ENCODE results near the gene HBP1. TPM values are rescaled to one million over a fixed set of nuclear protein-coding genes. Genes with fewer than 3 reads are reported as not detected.

HBP1 gene
- total RNA-seq, 1 experiment from 2014 or later, result 30.2 TPM

- Mint-ChIP-seq H3K27me3 (ENCODE audit: insufficient read depth, unreplicated experiment) (no peaks in the 10 kb centered on the region), H3K4me3 (ENCODE audit: unreplicated experiment) (no peak overlapping the region), H3K36me3 (ENCODE audit: insufficient read depth, unreplicated experiment) (peaks cover 74% of the 10 kb centered on the region), H3K27ac (ENCODE audit: low read depth, unreplicated experiment) (no peak overlapping the region), H3K9me3 (ENCODE audit: unreplicated experiment) (no peaks in the 10 kb centered on the region), H3K4me1 (ENCODE audit: insufficient read depth, unreplicated experiment) (peaks cover 18% of the 10 kb centered on the region)
- BruUV-seq (replicated peaks), result no TSS peak
- peak; percentile 61 for DNase-seq (ENCODE audit: unreplicated experiment)
- intact Hi-C loops (cut with micrococcal nuclease), result no loop called here
- ChIA-PET POLR2A (interaction anchor here (0.9 to 7.9 kb wide), 3 partner anchors 10 to 32 kb away, joined by 4 to 126 read pairs (median 9); partner anchors contain the start of gene HBP1), CTCF (interaction anchor here (0.5 to 2.3 kb wide), 11 partner anchors 10 to 1337 kb away, joined by 3 to 14 read pairs (median 6); partner anchors contain the start of gene HBP1)
- TF ChIP-seq, protein P1, sequence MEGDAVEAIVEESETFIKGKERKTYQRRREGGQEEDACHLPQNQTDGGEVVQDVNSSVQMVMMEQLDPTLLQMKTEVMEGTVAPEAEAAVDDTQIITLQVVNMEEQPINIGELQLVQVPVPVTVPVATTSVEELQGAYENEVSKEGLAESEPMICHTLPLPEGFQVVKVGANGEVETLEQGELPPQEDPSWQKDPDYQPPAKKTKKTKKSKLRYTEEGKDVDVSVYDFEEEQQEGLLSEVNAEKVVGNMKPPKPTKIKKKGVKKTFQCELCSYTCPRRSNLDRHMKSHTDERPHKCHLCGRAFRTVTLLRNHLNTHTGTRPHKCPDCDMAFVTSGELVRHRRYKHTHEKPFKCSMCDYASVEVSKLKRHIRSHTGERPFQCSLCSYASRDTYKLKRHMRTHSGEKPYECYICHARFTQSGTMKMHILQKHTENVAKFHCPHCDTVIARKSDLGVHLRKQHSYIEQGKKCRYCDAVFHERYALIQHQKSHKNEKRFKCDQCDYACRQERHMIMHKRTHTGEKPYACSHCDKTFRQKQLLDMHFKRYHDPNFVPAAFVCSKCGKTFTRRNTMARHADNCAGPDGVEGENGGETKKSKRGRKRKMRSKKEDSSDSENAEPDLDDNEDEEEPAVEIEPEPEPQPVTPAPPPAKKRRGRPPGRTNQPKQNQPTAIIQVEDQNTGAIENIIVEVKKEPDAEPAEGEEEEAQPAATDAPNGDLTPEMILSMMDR (IDR thresholded peaks at IDR 0.05; ENCODE audit: unreplicated experiment), result no peak
Measured at GRCh38 chr7:107179326-107180164, 10.7 kb downstream of the HBP1 start.

GRCh38 chr7:107180378-107180777 lies 11.6 kb downstream of the HBP1 start:
- Mint-ChIP-seq H3K4me3 (ENCODE audit: unreplicated experiment) (peak overlapping the region; percentile 40), H3K27ac (ENCODE audit: low read depth, unreplicated experiment) (no peak overlapping the region), H3K4me1 (ENCODE audit: insufficient read depth, unreplicated experiment) (peaks cover 19% of the 10 kb centered on the region), H3K9me3 (ENCODE audit: unreplicated experiment) (no peaks in the 10 kb centered on the region), H3K36me3 (ENCODE audit: insufficient read depth, unreplicated experiment) (peaks cover 81% of the 10 kb centered on the region), H3K27me3 (ENCODE audit: insufficient read depth, unreplicated experiment) (no peaks in the 10 kb centered on the region)
- no TSS peak for BruUV-seq (replicated peaks)
- TF ChIP-seq, protein P1 (IDR thresholded peaks at IDR 0.05; ENCODE audit: unreplicated experiment), result no peak
- POLR2A ChIA-PET, result interaction anchor here (0.6 to 7.9 kb wide), 5 partner anchors 10 to 49 kb away, joined by 3 to 126 read pairs (median 4); partner anchors contain the start of gene HBP1
- peak; percentile 93 for DNase-seq (ENCODE audit: unreplicated experiment)
- intact Hi-C loops (cut with micrococcal nuclease), result no loop called here
- CTCF ChIA-PET, result interaction anchor here (0.6 to 2.0 kb wide), 12 partner anchors 9 to 1016 kb away, joined by 3 to 14 read pairs (median 4); partner anchors contain the start of gene HBP1

GRCh38 chr7:107181172-107181571 lies 12.4 kb downstream of the HBP1 start:
- Mint-ChIP-seq H3K9me3 (ENCODE audit: unreplicated experiment) (no peaks in the 10 kb centered on the region), H3K4me1 (ENCODE audit: insufficient read depth, unreplicated experiment) (peaks cover 24% of the 10 kb centered on the region), H3K27ac (ENCODE audit: low read depth, unreplicated experiment) (no peak overlapping the region), H3K36me3 (ENCODE audit: insufficient read depth, unreplicated experiment) (peaks cover 85% of the 10 kb centered on the region), H3K27me3 (ENCODE audit: insufficient read depth, unreplicated experiment) (no peaks in the 10 kb centered on the region), H3K4me3 (ENCODE audit: unreplicated experiment) (no peak overlapping the region)
- ChIA-PET POLR2A (interaction anchor here (0.6 to 7.9 kb wide), 5 partner anchors 9 to 48 kb away, joined by 3 to 126 read pairs (median 4); partner anchors contain the start of gene HBP1), CTCF (interaction anchor here (1.1 to 2.0 kb wide), 6 partner anchors 8 to 33 kb away, joined by 3 to 14 read pairs (median 8); no protein-coding TSS in a partner anchor)
- TF ChIP-seq, protein P1 (IDR thresholded peaks at IDR 0.05; ENCODE audit: unreplicated experiment), result no peak
- no TSS peak for BruUV-seq (replicated peaks)
- no peak for DNase-seq (ENCODE audit: unreplicated experiment)
- intact Hi-C loops (cut with micrococcal nuclease), result no loop called here

GRCh38 chr7:107185716-107186115 lies 16.9 kb downstream of the HBP1 start:
- Mint-ChIP-seq H3K4me3 (ENCODE audit: unreplicated experiment) (no peak overlapping the region), H3K36me3 (ENCODE audit: insufficient read depth, unreplicated experiment) (peaks cover 94% of the 10 kb centered on the region), H3K27ac (ENCODE audit: low read depth, unreplicated experiment) (no peak overlapping the region), H3K27me3 (ENCODE audit: insufficient read depth, unreplicated experiment) (no peaks in the 10 kb centered on the region), H3K4me1 (ENCODE audit: insufficient read depth, unreplicated experiment) (peaks cover 14% of the 10 kb centered on the region), H3K9me3 (ENCODE audit: unreplicated experiment) (no peaks in the 10 kb centered on the region)
- no TSS peak for BruUV-seq (replicated peaks)
- POLR2A ChIA-PET, result interaction anchor here (1.7 kb wide), 1 partner anchor 16 kb away, joined by 8 read pairs; no protein-coding TSS in a partner anchor
- CTCF ChIA-PET, result interaction anchor here (0.7 kb wide), 1 partner anchor 464 kb away, joined by 5 read pairs; no protein-coding TSS in a partner anchor
- TF ChIP-seq, protein P1 (IDR thresholded peaks at IDR 0.05; ENCODE audit: unreplicated experiment), result no peak
- DNase-seq (ENCODE audit: unreplicated experiment), result no peak
- intact Hi-C loops (cut with micrococcal nuclease), result no loop called here

All from MCF 10A (cell line).